IMR-90 (cell line): ENCODE measurements around the gene DLX2. TPM values are rescaled to one million over a fixed set of nuclear protein-coding genes. Genes with fewer than 3 reads are reported as not detected.
A peak's percentile ranks its signal among the peaks of the same experiment; 100 is the strongest.

ENCODE experiments used
- ATAC-seq: fragments of 200-7000 bp; cut with Tn5 transposase; 2 replicates; pipeline ENCODE4 v1.9.1; 2020; ENCODE audit warnings: low read depth, mild to moderate bottlenecking, moderate library complexity
- BruUV-seq: library from RNA; stranded (reverse); fragments of 400-500 nt; replicated peaks from 2 replicates; lab custom pipeline; 2021; lab: Mats Ljungman, UMichigan
- CTCF ChIA-PET: fragments of 300-600 bp; formaldehyde crosslinking; extraction: SDS; loops from one replicate; lab custom pipeline; 2021; ENCODE audit warnings: antibody characterized with exemption; lab: Yijun Ruan, JAX
- POLR2A ChIA-PET: fragments of 300-600 bp; sonication (Branson Sonifier 250); formaldehyde crosslinking; loops from one replicate; lab custom pipeline; 2022; ENCODE audit warnings: antibody characterized with exemption; ENCODE audit not compliant: unreplicated experiment; lab: Charles Lee
- DNase-seq: peaks from one replicate; pipeline ENCODE4 v3.0.0; 2013
- H2AFZ ChIP-seq: replicated peaks from 2 replicates; pipeline ENCODE3; 2013; ENCODE audit warnings: low read length, mild to moderate bottlenecking; ENCODE audit not compliant: poor library complexity
- H2AK5ac ChIP-seq: 2 replicates; pipeline ENCODE4 v1.6.1; 2013; ENCODE audit warnings: low read depth, low read length, inconsistent platforms
- H2AK9ac ChIP-seq: replicated peaks from 2 replicates; pipeline ENCODE3; 2013; ENCODE audit warnings: mild to moderate bottlenecking, low read depth, low read length, moderate library complexity; ENCODE audit not compliant: poor library complexity
- H2BK120ac ChIP-seq: 2 replicates; pipeline ENCODE4 v1.6.1; 2013; ENCODE audit warnings: low read depth, low read length, inconsistent platforms
- H2BK15ac ChIP-seq: 3 replicates; pipeline ENCODE4 v1.6.1; 2013; ENCODE audit warnings: low read depth, low read length, inconsistent platforms
- H2BK20ac ChIP-seq: 2 replicates; pipeline ENCODE4 v1.6.1; 2013; ENCODE audit warnings: low read depth, mild to moderate bottlenecking, inconsistent platforms, low read length, moderate library complexity
- H2BK5ac ChIP-seq: 2 replicates; pipeline ENCODE4 v1.6.1; 2013; ENCODE audit warnings: mild to moderate bottlenecking, low read depth, low read length, inconsistent platforms; ENCODE audit not compliant: poor library complexity, severe bottlenecking
- H3K14ac ChIP-seq: replicated peaks from 2 replicates; pipeline ENCODE4 v1.6.1; 2013; ENCODE audit warnings: low read depth, low read length, inconsistent platforms
- H3K18ac ChIP-seq: 2 replicates; pipeline ENCODE4 v1.6.1; 2013; ENCODE audit warnings: low read depth, low read length, control low read depth
- H3K23ac ChIP-seq: 2 replicates; pipeline ENCODE4 v1.6.1; 2013; ENCODE audit warnings: low read depth, low read length, inconsistent platforms
- H3K27ac ChIP-seq: 2 replicates; pipeline ENCODE4 v1.5.1; 2013; ENCODE audit warnings: mild to moderate bottlenecking, control low read depth, low read length; ENCODE audit not compliant: insufficient read depth
- H3K27me3 ChIP-seq: 2 replicates; pipeline ENCODE4 v1.6.1; 2013; ENCODE audit warnings: low read length; ENCODE audit not compliant: control insufficient read depth, insufficient read depth
- H3K36me3 ChIP-seq: 2 replicates; pipeline ENCODE4 v1.6.1; 2013; ENCODE audit warnings: low read length, mixed read lengths; ENCODE audit not compliant: control insufficient read depth, insufficient read depth
- H3K4ac ChIP-seq: 2 replicates; pipeline ENCODE4 v1.6.1; 2013; ENCODE audit warnings: low read depth, low read length, inconsistent platforms
- H3K4me1 ChIP-seq: 2 replicates; pipeline ENCODE4 v1.6.1; 2013; ENCODE audit warnings: low read length, mixed read lengths; ENCODE audit not compliant: control insufficient read depth, insufficient read depth
- H3K4me2 ChIP-seq: 2 replicates; pipeline ENCODE4 v1.6.1; 2013; ENCODE audit warnings: low read depth, mild to moderate bottlenecking, control low read depth, low read length, moderate library complexity
- H3K4me3 ChIP-seq: 2 replicates; pipeline ENCODE4 v1.5.1; 2013; ENCODE audit warnings: low read depth, mild to moderate bottlenecking, control low read depth, low read length, moderate library complexity; ENCODE audit not compliant: insufficient read depth
- H3K56ac ChIP-seq: 2 replicates; pipeline ENCODE4 v1.6.1; 2013; ENCODE audit warnings: low read length, inconsistent platforms; ENCODE audit not compliant: insufficient read depth; ENCODE audit errors: extremely low read depth
- H3K79me1 ChIP-seq, 2 experiments: 2 replicates each; pipeline ENCODE4 v1.6.1; 2013; ENCODE audit warnings: low read length in 2 of 2, inconsistent platforms in 1 of 2, low read depth in 1 of 2
- H3K9ac ChIP-seq: 2 replicates; pipeline ENCODE4 v1.6.1; 2013; ENCODE audit warnings: low read depth, low read length, control low read depth
- H3K9me1 ChIP-seq: 2 replicates; pipeline ENCODE4 v1.6.1; 2013; ENCODE audit warnings: low read length, inconsistent platforms; ENCODE audit not compliant: insufficient read depth
- H3K9me3 ChIP-seq: 2 replicates; pipeline ENCODE4 v1.6.1; 2013; ENCODE audit warnings: low read length; ENCODE audit not compliant: control insufficient read depth, insufficient read depth
- H4K20me1 ChIP-seq: 2 replicates; pipeline ENCODE4 v1.6.1; 2013; ENCODE audit warnings: low read length, inconsistent platforms; ENCODE audit not compliant: insufficient read depth
- H4K5ac ChIP-seq: 2 replicates; pipeline ENCODE4 v1.6.1; 2013; ENCODE audit warnings: mild to moderate bottlenecking, low read depth, low read length, control low read depth
- H4K8ac ChIP-seq, 2 experiments: 2 replicates each; pipeline ENCODE4 v1.6.1; 2013; ENCODE audit warnings: low read depth in 2 of 2, low read length in 2 of 2, control low read depth in 1 of 2, inconsistent platforms in 1 of 2
- H4K91ac ChIP-seq: 2 replicates; pipeline ENCODE4 v1.6.1; 2013; ENCODE audit warnings: low read depth, low read length, inconsistent platforms; ENCODE audit not compliant: insufficient read depth
- CEBPB ChIP-seq: IDR thresholded peaks from 2 replicates; pipeline ENCODE4 v1.6.1; 2012; ENCODE audit warnings: low read depth, low read length, improper control_type of control experiment
- CHD1 ChIP-seq: IDR thresholded peaks from 2 replicates; pipeline ENCODE4 v1.6.1; 2012; ENCODE audit warnings: low read depth, low read length, improper control_type of control experiment
- ELK1 ChIP-seq: fragments of 150-350 bp; IDR thresholded peaks from 2 replicates; pipeline ENCODE4 v1.6.1; 2016; ENCODE audit warnings: low read depth, mild to moderate bottlenecking, low read length, moderate library complexity, borderline replicate concordance
- FOS ChIP-seq: fragments of 150-350 bp; IDR thresholded peaks from 2 replicates; pipeline ENCODE4 v1.6.1; 2016; ENCODE audit warnings: low read depth, low read length
- MAZ ChIP-seq: IDR thresholded peaks from 2 replicates; pipeline ENCODE4 v1.6.1; 2012; ENCODE audit warnings: low read depth, mild to moderate bottlenecking, low read length, improper control_type of control experiment, moderate library complexity, borderline replicate concordance
- SMC3 ChIP-seq: fragments of 150-350 bp; IDR thresholded peaks from 2 replicates; pipeline ENCODE4 v1.6.1; 2016; ENCODE audit warnings: low read depth, mild to moderate bottlenecking, antibody characterized with exemption, low read length, moderate library complexity
- USF2 ChIP-seq: fragments of 150-350 bp; IDR thresholded peaks from 2 replicates; pipeline ENCODE4 v1.6.1; 2017; ENCODE audit warnings: mild to moderate bottlenecking, antibody characterized with exemption, low read length, low read depth
- WGBS, 2 experiments: methylation state at CpG; one replicate each; pipeline versions ENCODE4 v1.1.5 to v1.1.7; 2013; ENCODE audit warnings: missing lambda C conversion rate in 2 of 2; ENCODE audit not compliant: insufficient read length in 1 of 2; ENCODE audit errors: extremely low coverage in 2 of 2; 5-methylcytosine and 5-hydroxymethylcytosine counted together
- dilution Hi-C: fragments of 300-500 bp; cut with HindIII; formaldehyde crosslinking; loops from one replicate; pipeline ENCODE4 v1.14.3; 2018; ENCODE audit warnings: low sequenced_read_pairs; ENCODE audit not compliant: unreplicated experiment
- in situ Hi-C: fragments of 300-500 bp; cut with MboI; formaldehyde crosslinking; loops from 3 replicates; pipeline ENCODE4 v1.14.3; 2019; ENCODE audit warnings: low sequenced_read_pairs, inconsistent platforms, mixed read lengths
- intact Hi-C: fragments of 100-400 bp; cut with micrococcal nuclease; formaldehyde crosslinking; loops from 2 replicates; pipeline ENCODE4 v1.10.0; 2022
- polyA plus RNA-seq, 3 experiments: library from polyadenylated mRNA; depleted of rRNA; stranded (reverse); fragments of >200 nt; gene quantifications; 2 replicates each; pipeline ENCODE4 v1.2.3, GENCODE V29; 2012; ENCODE audit warnings: low replicate concordance in 1 of 3
- total RNA-seq: library from RNA; depleted of rRNA; stranded (reverse); fragments of >200 nt; gene quantifications from 2 replicates; pipeline ENCODE4 v1.2.3, GENCODE V29; 2012

The DLX2 gene
- total and polyA plus RNA-seq, 2 of the 4 experiments (the other 2 are of a cell fraction) = 0.38 TPM; not detected in 1

DNA sequence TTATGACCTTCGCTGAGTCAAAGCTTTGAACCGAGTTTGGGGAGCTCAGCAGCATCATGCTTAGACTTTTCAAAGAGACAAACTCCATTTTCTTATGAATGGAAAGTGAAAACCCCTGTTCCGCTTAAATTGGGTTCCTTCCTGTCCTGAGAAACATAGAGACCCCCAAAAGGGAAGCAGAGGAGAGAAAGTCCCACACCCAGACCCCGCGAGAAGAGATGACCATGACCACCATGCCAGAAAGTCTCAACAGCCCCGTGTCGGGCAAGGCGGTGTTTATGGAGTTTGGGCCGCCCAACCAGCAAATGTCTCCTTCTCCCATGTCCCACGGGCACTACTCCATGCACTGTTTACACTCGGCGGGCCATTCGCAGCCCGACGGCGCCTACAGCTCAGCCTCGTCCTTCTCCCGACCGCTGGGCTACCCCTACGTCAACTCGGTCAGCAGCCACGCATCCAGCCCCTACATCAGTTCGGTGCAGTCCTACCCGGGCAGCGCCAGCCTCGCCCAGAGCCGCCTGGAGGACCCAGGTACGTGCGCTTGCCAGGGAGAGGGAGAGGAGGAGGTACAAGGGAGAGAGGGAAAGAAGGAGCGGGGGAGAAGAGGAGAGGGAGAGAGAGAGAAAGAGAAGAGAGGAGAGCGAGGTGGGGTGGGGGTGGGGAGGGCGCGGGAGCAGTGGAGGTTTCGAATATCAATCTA lies 17.1 kb downstream of the DLX2 start, which contains the start of gene DLX1:
Gene DLX1, plus strand, starts transcription at position 48 of the 700 bp plus-strand sequence. Its CDS starts 171 bp downstream, at position 219.
- no peak within 1 kb of the TSS for H2BK120ac ChIP-seq
- in situ Hi-C loops = no loop called here
- H3K4me2 ChIP-seq = peak within 1 kb of the TSS; percentile 76
- no peaks in the 10 kb centered on the region for H3K79me1 ChIP-seq
- ATAC-seq (peak; percentile 16), DNase-seq (no peak)
- intact Hi-C loops = loop anchor here (5.0 kb wide), 1 partner anchor 88 kb away; the partner anchor contains the start of gene METAP1D
- H3K27ac ChIP-seq = peak within 1 kb of the TSS; percentile 20; the same call in 1 of the 2 replicates
- no peak within 1 kb of the TSS for H2BK15ac ChIP-seq
- H3K18ac ChIP-seq = no peak within 1 kb of the TSS
- no peak within 1 kb of the TSS for H3K14ac ChIP-seq
- no peak within 1 kb of the TSS; the same call in 1 of the 2 replicates for H3K23ac ChIP-seq
- BruUV-seq = no TSS peak
- H4K8ac ChIP-seq = peak within 1 kb of the TSS; percentile 13 to 38; a peak in 2 of 4 replicates
- peaks cover 86% of the 10 kb centered on the region for H3K27me3 ChIP-seq
- dilution Hi-C loops = no loop called here
- peak within 1 kb of the TSS; percentile 89 for H2AFZ ChIP-seq
- H4K20me1 ChIP-seq = peaks cover 5% of the 10 kb centered on the region; the same call in 1 of the 2 replicates
- H3K4me1 ChIP-seq = no peaks in the 10 kb centered on the region; the same call in 1 of the 2 replicates
- H4K5ac ChIP-seq = peak within 1 kb of the TSS; percentile 6; the same call in 1 of the 2 replicates
- H3K9ac ChIP-seq = peak within 1 kb of the TSS; percentile 39
- peak within 1 kb of the TSS; percentile 7 for H2AK9ac ChIP-seq
- 1% methylated on average over 11 of the region's 34 CpGs; no CpG with 5 or more reads in 1 of the 2 experiments for WGBS, 2 experiments
- peaks cover 11% of the 10 kb centered on the region; the same call in 1 of the 2 replicates for H3K9me3 ChIP-seq
- H2BK20ac ChIP-seq = no peak within 1 kb of the TSS
- ChIA-PET CTCF (interaction anchor here (0.7 kb wide), 1 partner anchor 42 kb away, joined by 3 read pairs; no protein-coding TSS in a partner anchor), POLR2A (interaction anchor here (0.5 kb wide), 1 partner anchor 13 kb away, joined by 3 read pairs; no protein-coding TSS in a partner anchor)
- H3K36me3 ChIP-seq = no peaks in the 10 kb centered on the region
- no peak within 1 kb of the TSS for H3K56ac ChIP-seq
- H2BK5ac ChIP-seq = peak within 1 kb of the TSS; percentile 0
- peak within 1 kb of the TSS; percentile 56 for H3K4me3 ChIP-seq
- H4K91ac ChIP-seq = no peak within 1 kb of the TSS
- H3K4ac ChIP-seq = no peak within 1 kb of the TSS; the same call in 1 of the 2 replicates
- TF ChIP-seq SMC3 (no peak), CEBPB (no peak), MAZ (no peak), USF2 (no peak), ELK1 (no peak), CHD1 (no peak), FOS (no peak)
- H2AK5ac ChIP-seq = no peak within 1 kb of the TSS
- no peaks in the 10 kb centered on the region for H3K9me1 ChIP-seq
